NCI-H187 (cell line): ENCODE data around the gene PRORP.
"Not testable (repeated sequence)": the region's sequence is repeated elsewhere in the genome, so short reads cannot be mapped to it uniquely, and the experiment has no call there.

Experiments used
- DNase-seq, 2 experiments: peaks; one replicate each; lab custom pipeline; 2025; lab: John Stamatoyannopoulos, UW

The PRORP gene

DNA sequence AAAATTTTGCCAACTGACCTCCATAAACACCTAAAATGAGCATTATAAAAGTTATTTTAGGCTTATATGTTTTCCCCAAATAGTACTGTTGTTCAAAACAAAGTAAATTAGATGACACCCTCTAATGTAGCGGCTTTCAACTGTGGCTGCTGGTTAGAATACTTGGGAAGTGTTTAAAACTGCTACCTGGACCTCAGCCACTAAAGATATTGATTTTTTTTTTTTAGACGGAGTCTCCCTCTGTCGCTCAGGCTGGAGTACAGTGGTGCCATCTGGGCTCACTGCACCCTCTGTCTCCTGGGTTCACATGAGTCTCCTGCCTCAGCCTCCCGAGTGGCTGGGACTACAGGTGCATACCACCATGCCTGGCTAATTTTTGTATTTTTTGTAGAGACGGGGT is 16.2 kb downstream of the PRORP start:
- no peak for DNase-seq

DNA sequence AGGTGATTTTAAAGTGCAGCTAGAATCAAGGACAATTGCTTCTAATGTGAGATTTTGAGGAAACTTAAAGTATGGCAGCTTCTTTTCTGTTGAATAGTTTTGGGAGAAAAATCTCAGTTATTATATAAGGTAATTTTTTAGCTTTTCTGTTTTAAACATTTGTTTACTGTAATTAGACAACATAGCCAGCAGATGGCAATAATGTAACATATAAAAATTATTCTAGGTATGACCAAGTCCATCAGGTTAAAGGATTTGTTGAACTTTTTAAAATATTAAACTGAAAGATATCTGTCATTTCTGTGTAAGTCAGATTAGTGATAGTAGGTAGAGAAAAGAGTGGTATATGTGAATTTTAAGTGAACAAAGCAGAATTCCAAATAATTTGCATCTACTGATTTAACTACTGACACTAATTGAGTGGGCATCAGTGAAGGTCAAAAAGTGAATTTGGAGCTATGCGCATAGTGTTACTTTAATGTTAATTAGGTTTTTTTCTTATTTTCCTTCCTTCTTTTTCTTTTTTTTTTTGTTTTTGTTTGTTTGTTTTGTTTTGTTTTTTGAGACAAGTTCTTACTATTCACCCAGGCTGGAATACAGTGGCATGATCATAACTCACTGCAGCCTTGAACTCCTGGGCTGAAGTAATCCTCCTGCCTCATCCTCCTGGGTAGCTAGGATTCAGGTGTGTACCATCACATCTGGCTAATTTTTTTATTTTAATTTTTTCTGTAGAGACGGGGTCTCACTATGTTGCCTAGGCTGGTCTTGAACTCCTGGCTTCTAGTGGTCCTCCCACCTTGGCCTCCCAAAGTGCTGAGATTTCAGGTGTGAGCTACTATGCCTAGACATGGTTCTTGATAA is 18.6 kb downstream of the PRORP start:
- DNase-seq, result no peak

DNA sequence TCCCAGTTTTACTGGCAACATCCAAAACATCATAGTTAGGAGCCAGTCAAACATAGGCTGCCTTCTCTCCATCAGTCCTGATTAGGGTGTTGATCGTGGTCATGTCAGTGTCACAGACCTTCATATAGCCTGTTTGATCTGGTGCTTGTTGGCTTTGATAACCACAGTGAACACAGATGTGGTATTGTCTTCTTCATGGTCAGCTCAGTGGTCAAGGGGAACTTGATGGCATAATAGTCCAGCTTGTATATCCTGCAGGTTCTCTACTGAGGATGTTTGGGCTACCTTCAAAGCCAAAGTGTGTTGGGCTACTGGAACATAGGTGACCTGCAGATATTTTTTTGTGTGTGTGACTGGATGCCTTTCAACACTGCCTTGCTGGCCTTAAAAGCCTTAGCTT is 21.7 kb downstream of the PRORP start:
- DNase-seq, result no peak

DNA sequence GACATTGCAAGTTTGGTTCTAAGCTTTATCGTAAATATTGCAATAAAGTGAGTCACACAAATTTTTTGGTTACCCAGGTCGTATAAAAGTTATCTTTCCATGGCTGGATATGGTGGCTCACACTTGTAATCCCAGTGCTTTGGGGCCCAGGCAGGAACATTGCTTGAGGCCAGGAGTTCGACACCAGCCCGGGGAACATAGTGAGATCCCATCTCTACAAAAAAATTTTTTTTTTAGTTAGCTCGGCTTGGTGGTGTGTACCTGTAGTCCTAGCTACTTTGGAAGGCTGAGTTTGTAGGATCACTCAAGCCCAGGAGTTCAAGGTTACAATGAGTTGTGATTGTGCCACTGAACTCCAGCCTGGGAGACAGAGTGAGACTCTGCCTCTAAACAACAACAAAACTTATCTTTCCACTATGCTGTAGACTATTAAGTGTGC is 24.4 kb downstream of the PRORP start:
- DNase-seq, result no peak

DNA sequence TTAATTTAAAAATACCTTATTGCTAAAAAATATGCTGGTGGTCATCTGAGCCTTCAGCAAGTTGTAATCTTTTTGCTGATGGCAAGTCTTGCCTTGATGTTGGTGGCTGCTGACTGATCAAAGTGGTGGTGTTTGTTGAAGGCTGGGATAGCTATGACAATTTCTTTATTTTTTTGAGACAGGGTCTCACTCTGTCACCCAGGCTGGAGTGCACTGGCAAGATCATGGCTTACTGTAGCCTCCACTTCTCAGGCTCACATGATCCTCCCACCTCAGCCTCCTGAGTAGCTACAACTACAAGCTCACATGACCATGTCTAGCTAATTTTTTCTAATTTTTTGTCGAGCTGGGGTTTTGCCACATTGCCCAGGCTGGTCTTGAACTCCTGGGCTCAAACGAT is 24.8 kb downstream of the PRORP start:
- no peak for DNase-seq

DNA sequence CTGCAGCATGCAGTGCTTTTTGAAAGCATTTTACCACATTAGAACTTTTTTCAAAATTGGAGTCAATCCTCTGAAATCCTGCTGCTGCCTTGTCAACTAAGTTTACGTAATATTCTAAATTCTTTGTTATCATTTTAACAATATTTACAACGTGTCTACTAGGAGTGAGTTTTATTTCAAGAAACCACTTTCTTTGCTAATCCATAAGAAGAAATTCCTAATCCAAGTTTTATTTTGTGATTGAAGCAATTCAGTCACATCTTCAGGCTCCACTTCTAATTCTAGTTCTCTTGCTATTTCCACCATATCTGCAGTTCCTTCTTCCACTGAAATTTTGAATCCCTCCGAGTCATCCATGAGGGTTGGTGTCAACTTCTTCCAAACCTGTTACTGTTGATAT is 25.4 kb downstream of the PRORP start:
- no peak for DNase-seq

DNA sequence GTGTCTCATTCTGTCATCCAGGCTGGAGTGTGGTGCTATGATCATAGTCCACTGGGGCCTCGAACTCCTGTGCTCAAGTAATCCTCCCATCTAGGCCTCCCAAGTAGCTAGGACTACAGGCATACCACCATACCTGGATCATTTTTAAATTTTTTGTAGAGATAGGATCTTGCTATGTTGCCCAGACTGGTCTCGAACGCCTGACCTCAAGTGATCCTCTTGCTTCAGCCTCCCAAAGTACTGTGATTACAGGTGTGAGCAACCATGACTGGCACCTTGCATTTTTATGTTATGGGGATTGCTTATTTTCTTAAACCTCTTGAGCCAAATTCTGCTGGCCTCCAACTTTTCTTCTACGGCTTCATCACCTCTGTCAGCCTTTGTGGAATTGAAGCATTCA is 26.9 kb downstream of the PRORP start:
- no peak for DNase-seq

DNA sequence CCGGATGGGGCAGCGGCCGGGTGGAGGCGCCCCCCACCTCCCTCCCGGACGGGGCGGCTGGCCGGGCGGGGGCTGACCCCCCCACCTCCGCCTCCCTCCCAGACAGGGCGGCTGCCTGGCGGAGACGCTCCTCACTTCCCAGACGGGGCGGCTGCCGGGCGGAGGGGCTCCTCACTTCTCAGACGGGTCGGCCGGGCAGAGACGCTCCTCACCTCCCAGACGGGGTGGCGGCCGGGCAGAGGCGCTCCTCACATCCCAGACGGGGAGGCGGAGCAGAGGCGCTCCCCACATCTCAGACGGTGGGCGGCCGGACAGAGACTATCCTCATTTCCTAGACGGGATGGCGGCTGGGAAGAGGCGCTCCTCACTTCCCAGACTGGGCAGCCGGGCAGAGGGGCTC is 30.2 kb downstream of the PRORP start:
- not testable (repeated sequence) for DNase-seq

DNA sequence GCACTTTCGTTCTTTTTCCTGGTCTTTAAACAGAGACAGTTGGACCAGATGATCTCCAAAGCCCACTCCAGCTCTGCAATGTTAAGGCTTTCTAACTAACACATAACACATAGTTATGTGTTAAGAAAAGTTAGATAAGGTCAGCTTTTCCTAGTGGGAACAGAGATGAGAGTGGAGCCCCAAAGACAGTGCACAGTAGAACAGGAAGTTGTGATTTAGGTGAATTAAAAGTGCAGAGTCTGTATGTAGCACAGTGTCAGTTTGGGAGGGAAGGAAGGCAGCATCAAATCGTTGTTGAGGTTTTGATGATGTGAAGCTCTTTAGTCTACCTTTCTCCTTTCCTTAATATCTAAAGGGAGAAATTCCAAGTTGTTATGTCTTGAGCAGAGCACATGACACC is 31.7 kb downstream of the PRORP start:
- no peak for DNase-seq

DNA sequence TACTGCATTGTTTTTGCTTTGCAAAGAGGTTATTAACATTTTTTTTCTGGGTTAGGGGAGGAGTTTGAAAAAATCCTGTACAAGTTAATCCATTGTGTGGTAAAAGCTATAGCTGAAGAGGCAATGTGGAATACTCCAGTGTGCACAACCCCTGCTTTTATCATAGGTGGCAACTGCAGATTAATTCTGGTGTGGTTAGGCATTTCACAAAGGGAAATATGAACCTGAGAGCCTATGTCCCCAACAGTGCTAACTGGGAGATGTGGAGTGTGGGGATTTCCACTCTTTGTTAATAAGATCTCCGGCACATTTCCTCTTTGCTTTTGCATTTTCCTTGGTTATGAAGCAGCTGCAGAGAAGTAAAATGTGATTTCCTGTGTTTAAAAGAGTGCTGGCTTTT is 33.6 kb downstream of the PRORP start:
- no peak for DNase-seq

DNA sequence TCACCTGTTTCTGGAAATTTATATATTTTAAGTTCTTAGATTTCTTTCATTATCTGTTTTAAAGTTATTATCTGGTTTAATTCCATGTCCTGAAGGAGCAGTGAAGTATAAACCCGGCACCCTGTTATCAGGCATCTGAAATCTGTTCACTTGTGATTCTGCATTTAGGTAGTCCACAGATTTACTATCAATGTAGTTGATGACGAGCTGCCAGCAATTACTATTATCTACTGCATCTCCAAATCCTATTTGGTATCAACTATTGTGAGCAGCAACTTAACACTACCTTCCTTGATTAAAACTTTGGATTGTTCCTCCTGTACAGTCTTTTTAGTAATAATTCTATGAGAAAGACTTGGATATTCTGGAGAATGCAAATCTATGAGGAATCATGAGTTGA is 36.1 kb downstream of the PRORP start:
- no peak for DNase-seq

DNA sequence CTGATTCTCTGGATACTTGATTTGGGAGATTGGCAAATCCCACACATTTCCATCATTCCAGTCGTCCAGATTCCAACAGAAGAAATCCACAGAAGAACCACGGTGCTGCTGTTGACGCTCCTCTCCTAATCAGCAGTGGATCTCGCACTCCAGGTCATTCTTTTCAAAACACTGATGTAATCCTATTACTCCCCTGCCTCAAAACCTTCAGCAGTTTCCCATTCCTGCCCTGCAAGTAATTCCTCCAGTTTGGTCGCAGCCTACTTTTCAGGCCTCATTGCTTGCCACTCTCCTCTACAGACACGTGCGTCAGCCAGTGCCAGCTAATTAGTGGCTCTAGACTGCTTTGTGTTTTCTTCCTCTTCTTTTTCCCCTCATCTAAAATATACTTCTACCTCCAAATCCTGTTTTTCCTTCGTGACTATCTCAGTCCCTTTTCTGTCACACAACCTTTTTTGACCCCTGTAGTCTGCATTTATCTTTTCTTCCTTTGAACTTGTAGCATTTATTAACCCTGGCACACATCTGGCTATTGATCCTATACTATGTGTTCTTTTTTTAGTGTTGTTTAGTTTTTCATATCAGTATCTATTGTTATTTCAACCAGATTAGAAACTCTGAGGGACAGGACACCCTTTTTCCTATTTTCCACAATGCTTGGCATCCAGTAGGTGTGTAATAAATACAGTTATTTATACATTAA is 36.8 kb downstream of the PRORP start:
- DNase-seq, result no peak

DNA sequence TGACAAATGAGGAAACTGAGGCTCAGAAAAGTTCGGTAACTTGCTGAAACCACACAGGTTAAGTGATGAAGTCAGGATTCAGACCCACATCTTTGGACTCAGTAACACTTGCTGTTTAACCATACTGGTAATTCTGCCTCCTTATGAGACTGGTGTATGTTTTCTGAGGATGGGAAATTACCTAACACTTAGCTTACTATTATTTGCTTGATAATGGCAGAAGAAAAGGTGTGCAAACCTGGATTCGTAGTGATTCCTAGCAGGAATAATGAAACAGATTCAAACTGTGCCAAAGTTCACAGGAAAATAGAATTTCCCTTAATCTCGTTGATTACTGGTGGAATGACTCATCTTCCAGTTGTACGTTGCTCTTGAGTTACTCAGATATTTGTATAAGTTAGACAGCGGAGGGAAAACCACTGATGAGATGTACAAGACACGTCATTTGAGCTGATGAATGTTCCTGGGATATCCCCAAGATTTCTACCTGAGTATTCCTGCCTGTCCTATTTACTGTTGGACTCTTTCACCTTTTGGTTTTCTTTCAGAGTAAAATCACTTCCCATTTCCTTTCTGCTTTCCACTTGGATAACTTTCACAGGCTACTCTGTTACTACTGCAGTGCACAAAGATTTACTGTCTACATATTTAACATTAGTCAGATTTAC is 37.5 kb downstream of the PRORP start:
- DNase-seq, result no peak

DNA sequence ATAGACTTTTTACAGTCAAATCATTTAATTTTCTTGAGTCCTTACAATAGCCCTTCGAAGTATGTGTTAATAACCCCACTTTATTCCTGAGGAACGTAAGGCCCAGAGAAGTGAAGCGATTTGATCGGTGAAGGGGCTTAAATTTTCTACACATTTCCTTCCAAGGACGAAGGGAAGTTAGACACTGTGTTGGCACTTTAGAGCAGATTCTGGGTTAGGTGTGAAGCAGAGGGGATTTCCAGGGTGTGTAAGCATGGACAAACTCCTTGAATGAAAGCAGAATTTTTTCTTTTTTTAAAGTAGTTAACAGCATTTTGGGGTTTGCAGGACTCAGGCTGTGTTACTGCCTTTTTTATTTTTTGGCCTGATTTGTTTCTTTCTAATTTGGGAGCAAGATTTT is 38.9 kb downstream of the PRORP start:
- DNase-seq, result no peak

DNA sequence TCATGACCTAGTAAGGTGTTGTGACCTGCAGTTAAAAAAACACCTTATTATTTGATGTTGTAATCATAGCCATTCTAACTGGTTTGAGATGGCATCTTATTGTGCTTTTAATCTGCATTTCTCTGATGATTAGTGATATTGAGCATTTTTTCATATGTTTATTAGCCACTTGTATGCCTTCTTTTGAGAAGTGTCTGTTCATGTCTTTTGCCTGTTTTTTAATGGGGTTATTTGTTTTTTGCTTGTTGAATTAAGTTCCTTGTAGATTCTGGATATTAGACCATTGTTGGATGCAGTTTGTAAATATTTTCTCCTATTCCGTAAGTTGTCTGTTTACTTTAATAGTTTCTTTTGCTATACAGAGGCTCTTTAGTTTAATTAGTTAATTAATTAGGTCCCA is 41.0 kb downstream of the PRORP start:
- no peak for DNase-seq

DNA sequence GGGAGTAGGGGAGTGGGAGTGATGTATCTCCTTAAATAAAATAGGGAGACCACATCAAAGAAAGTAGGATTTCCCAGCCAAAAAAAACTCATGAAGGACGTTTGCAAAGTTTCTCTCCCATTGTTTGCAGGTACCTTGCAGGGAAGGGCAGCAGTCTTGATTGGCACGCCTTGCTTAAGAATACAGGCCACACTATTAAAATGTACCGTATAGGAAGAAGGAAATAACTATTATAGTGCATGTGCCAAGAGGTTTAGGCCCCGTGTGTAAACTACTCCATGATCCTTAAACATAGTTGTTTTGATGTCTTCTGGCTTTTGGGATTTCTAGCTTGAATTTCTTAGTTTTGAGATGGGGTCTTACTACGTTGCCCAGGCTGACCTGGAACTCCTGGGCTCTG is 42.5 kb downstream of the PRORP start:
- DNase-seq, result no peak

DNA sequence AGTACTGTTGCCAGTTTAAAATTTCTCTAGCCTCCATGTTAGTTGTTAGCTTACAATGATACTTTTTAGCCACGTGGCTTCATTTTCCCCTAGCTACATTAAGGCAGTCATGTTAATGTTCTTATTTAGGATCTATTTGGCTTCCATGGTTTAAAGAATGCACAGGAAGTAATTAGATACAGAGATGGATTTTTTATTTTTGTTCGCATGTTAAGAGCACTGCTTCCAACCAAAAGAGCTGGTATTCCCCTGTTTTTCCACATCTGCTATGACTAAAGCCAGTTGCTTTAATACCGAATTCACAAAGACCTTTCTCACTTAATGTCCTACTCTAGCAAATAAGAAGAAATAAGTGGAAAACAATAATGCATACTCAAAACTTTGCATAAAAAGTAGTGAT is 45.1 kb downstream of the PRORP start:
- DNase-seq, result no peak
